Kidney epithelial cell (primary cell): ENCODE measurements around the gene ZNF469. TPM values are rescaled to one million over a fixed set of nuclear protein-coding genes. Genes with fewer than 3 reads are reported as not detected.

ENCODE experiments used
- DNase-seq: peaks from one replicate; pipeline ENCODE4 v3.0.0-alpha.2; 2010; ENCODE audit warnings: low read depth
- H3K27me3 ChIP-seq: 2 replicates; pipeline ENCODE4 v1.6.0; 2011; ENCODE audit warnings: low read length; ENCODE audit not compliant: control insufficient read depth, insufficient read depth
- H3K36me3 ChIP-seq: 2 replicates; pipeline ENCODE4 v1.5.1; 2011; ENCODE audit warnings: low read length; ENCODE audit not compliant: control insufficient read depth, insufficient read depth
- H3K4me3 ChIP-seq: 2 replicates; pipeline ENCODE4 v1.5.1; 2011; ENCODE audit warnings: low read depth, mild to moderate bottlenecking, control low read depth, low read length
- CTCF ChIP-seq: IDR thresholded peaks from 2 replicates; pipeline ENCODE4 v1.5.1; 2011; ENCODE audit warnings: mild to moderate bottlenecking, moderate library complexity, low read length, control low read depth, inconsistent platforms; ENCODE audit not compliant: insufficient read depth, poor library complexity, severe bottlenecking
- total RNA-seq: library from RNA; depleted of rRNA; stranded (reverse); fragments of >200 nt; gene quantifications from 2 replicates; pipeline ENCODE4 v1.2.3, GENCODE V29; 2015

The ZNF469 gene
- total RNA-seq, 1 donor from 2014 or later, result 8.3 TPM

- DNase-seq, result no peak
- Histone ChIP-seq H3K36me3 (no peaks in the 10 kb centered on the region), H3K27me3 (peaks cover 10% of the 10 kb centered on the region), H3K4me3 (no peak overlapping the region)
- no peak for TF ChIP-seq CTCF
Measured at GRCh38 chr16:88385112-88385594, 2.4 kb downstream of the ZNF469 start.

DNA sequence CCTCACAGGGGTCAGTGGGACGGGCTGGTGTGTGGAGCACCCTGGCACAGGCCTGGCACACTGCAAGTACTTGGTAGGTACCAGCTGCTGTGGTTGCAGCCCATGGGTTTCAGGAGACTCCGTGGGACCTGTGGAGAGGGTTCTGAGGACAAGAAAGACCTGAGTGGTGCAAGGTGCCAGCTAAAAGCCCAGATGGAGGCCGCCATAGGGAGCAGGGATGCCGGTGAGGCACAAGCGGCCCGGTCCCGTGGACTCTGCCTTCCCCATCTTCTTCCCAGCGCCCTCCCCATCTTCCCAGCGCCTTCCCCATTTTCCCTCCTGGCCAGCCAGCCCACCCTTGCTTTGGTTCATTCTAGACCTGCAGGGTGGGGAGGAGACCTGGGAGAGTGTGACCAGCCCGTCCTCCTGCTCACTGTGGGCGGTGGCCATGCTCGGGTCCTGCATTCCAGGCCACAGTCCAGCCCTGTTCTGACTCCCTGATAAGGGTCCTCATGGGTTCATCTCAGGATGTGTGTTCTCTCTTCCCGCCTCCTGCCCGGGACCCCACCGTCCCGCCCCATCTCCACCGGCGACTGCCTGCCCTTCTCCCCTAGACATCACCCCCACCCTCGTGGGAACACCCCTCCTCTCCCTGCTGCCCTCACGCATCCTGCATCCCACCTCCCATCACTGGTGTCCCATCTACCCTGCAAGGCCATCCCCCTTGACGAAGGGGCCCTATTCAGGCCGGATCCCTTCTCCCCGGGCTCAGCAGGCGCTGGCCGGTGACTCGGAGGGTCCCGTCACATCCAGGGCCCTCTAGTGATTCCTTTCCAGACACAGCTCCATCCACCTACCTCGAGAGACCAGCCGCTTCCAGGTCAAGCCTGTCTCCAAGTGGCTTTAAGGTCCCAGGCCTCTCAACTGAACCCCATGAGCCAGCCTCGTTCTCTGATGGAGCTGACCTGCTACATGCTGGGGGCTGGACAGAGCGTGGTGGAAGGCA is 3.4 kb downstream of the ZNF469 start:
- Histone ChIP-seq H3K36me3 (no peaks in the 10 kb centered on the region), H3K4me3 (no peak overlapping the region), H3K27me3 (peaks cover 10% of the 10 kb centered on the region)
- no peak for TF ChIP-seq CTCF
- no peak for DNase-seq

DNA sequence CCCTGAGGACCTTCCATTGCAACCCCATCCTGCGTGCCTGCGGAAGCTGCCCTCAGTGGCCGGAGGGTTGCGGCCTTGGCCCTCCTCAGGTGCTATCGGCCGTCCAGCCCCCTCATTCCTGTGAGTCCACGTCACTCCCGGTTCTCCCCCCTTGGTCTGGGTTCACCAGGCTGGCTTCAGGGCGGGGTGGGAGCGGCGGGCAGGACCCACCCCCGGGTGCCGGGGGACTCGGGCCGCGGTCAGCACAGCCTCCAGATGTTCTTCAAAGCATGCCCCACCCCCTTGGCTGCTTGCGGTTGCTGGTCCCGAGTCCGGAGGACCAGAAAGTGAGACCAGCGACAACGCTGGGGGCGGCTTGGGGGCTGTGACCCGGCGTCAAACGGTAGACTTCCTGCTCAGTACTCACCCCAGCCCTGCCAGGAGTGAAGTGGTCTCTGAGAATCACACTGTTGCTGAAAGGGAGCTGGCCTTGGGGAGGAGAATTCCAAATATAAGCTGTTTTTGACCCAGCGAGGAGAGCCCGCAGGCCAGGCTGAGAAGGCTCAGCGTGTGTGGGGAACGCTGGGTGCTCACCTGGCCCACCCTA is 4.5 kb downstream of the ZNF469 start:
- no peak overlapping the region for H3K4me3 ChIP-seq
- peaks cover 13% of the 10 kb centered on the region for H3K27me3 ChIP-seq
- no peak for TF ChIP-seq CTCF
- no peaks in the 10 kb centered on the region for H3K36me3 ChIP-seq
- no peak for DNase-seq

- peak; percentile 68 for DNase-seq
- Histone ChIP-seq H3K27me3 (peaks cover 17% of the 10 kb centered on the region), H3K4me3 (no peak overlapping the region), H3K36me3 (no peaks in the 10 kb centered on the region)
- TF ChIP-seq CTCF, result peak; percentile 24
Measured at GRCh38 chr16:88387941-88388627, 5.3 kb downstream of the ZNF469 start.

GRCh38 chr16:88389191-88389590 is 6.4 kb downstream of the ZNF469 start:
- H3K36me3 ChIP-seq, result no peaks in the 10 kb centered on the region
- no peak for DNase-seq
- H3K4me3 ChIP-seq, result no peak overlapping the region
- peaks cover 14% of the 10 kb centered on the region for H3K27me3 ChIP-seq
- TF ChIP-seq CTCF, result no peak
